IMR-90 (cell line): ENCODE data around the gene RASSF3. TPM values are rescaled to one million over a fixed set of nuclear protein-coding genes. Genes with fewer than 3 reads are reported as not detected.

Experiments
- ATAC-seq: fragments of 200-7000 bp; cut with Tn5 transposase; 2 replicates; pipeline ENCODE4 v1.9.1; 2020; ENCODE audit warnings: low read depth, mild to moderate bottlenecking, moderate library complexity
- BruUV-seq: library from RNA; stranded (reverse); fragments of 400-500 nt; replicated peaks from 2 replicates; lab custom pipeline; 2021; lab: Mats Ljungman, UMichigan
- CTCF ChIA-PET: fragments of 300-600 bp; formaldehyde crosslinking; extraction: SDS; loops from one replicate; lab custom pipeline; 2021; ENCODE audit warnings: antibody characterized with exemption; lab: Yijun Ruan, JAX
- POLR2A ChIA-PET: fragments of 300-600 bp; sonication (Branson Sonifier 250); formaldehyde crosslinking; loops from one replicate; lab custom pipeline; 2022; ENCODE audit warnings: antibody characterized with exemption; ENCODE audit not compliant: unreplicated experiment; lab: Charles Lee
- DNase-seq: peaks from one replicate; pipeline ENCODE4 v3.0.0; 2013
- H2AFZ ChIP-seq: replicated peaks from 2 replicates; pipeline ENCODE3; 2013; ENCODE audit warnings: low read length, mild to moderate bottlenecking; ENCODE audit not compliant: poor library complexity
- H2AK5ac ChIP-seq: 2 replicates; pipeline ENCODE4 v1.6.1; 2013; ENCODE audit warnings: low read depth, low read length, inconsistent platforms
- H2AK9ac ChIP-seq: replicated peaks from 2 replicates; pipeline ENCODE3; 2013; ENCODE audit warnings: mild to moderate bottlenecking, low read depth, low read length, moderate library complexity; ENCODE audit not compliant: poor library complexity
- H2BK120ac ChIP-seq: 2 replicates; pipeline ENCODE4 v1.6.1; 2013; ENCODE audit warnings: low read depth, low read length, inconsistent platforms
- H2BK15ac ChIP-seq: 3 replicates; pipeline ENCODE4 v1.6.1; 2013; ENCODE audit warnings: low read depth, low read length, inconsistent platforms
- H2BK20ac ChIP-seq: 2 replicates; pipeline ENCODE4 v1.6.1; 2013; ENCODE audit warnings: low read depth, mild to moderate bottlenecking, inconsistent platforms, low read length, moderate library complexity
- H2BK5ac ChIP-seq: 2 replicates; pipeline ENCODE4 v1.6.1; 2013; ENCODE audit warnings: mild to moderate bottlenecking, low read depth, low read length, inconsistent platforms; ENCODE audit not compliant: poor library complexity, severe bottlenecking
- H3K14ac ChIP-seq: replicated peaks from 2 replicates; pipeline ENCODE4 v1.6.1; 2013; ENCODE audit warnings: low read depth, low read length, inconsistent platforms
- H3K18ac ChIP-seq: 2 replicates; pipeline ENCODE4 v1.6.1; 2013; ENCODE audit warnings: low read depth, low read length, control low read depth
- H3K23ac ChIP-seq: 2 replicates; pipeline ENCODE4 v1.6.1; 2013; ENCODE audit warnings: low read depth, low read length, inconsistent platforms
- H3K27ac ChIP-seq: 2 replicates; pipeline ENCODE4 v1.5.1; 2013; ENCODE audit warnings: mild to moderate bottlenecking, control low read depth, low read length; ENCODE audit not compliant: insufficient read depth
- H3K27me3 ChIP-seq: 2 replicates; pipeline ENCODE4 v1.6.1; 2013; ENCODE audit warnings: low read length; ENCODE audit not compliant: control insufficient read depth, insufficient read depth
- H3K36me3 ChIP-seq: 2 replicates; pipeline ENCODE4 v1.6.1; 2013; ENCODE audit warnings: low read length, mixed read lengths; ENCODE audit not compliant: control insufficient read depth, insufficient read depth
- H3K4ac ChIP-seq: 2 replicates; pipeline ENCODE4 v1.6.1; 2013; ENCODE audit warnings: low read depth, low read length, inconsistent platforms
- H3K4me1 ChIP-seq: 2 replicates; pipeline ENCODE4 v1.6.1; 2013; ENCODE audit warnings: low read length, mixed read lengths; ENCODE audit not compliant: control insufficient read depth, insufficient read depth
- H3K4me2 ChIP-seq: 2 replicates; pipeline ENCODE4 v1.6.1; 2013; ENCODE audit warnings: low read depth, mild to moderate bottlenecking, control low read depth, low read length, moderate library complexity
- H3K4me3 ChIP-seq: 2 replicates; pipeline ENCODE4 v1.5.1; 2013; ENCODE audit warnings: low read depth, mild to moderate bottlenecking, control low read depth, low read length, moderate library complexity; ENCODE audit not compliant: insufficient read depth
- H3K56ac ChIP-seq: 2 replicates; pipeline ENCODE4 v1.6.1; 2013; ENCODE audit warnings: low read length, inconsistent platforms; ENCODE audit not compliant: insufficient read depth; ENCODE audit errors: extremely low read depth
- H3K79me1 ChIP-seq, 2 experiments: 2 replicates each; pipeline ENCODE4 v1.6.1; 2013; ENCODE audit warnings: low read length in 2 of 2, inconsistent platforms in 1 of 2, low read depth in 1 of 2
- H3K9ac ChIP-seq: 2 replicates; pipeline ENCODE4 v1.6.1; 2013; ENCODE audit warnings: low read depth, low read length, control low read depth
- H3K9me1 ChIP-seq: 2 replicates; pipeline ENCODE4 v1.6.1; 2013; ENCODE audit warnings: low read length, inconsistent platforms; ENCODE audit not compliant: insufficient read depth
- H3K9me3 ChIP-seq: 2 replicates; pipeline ENCODE4 v1.6.1; 2013; ENCODE audit warnings: low read length; ENCODE audit not compliant: control insufficient read depth, insufficient read depth
- H4K20me1 ChIP-seq: 2 replicates; pipeline ENCODE4 v1.6.1; 2013; ENCODE audit warnings: low read length, inconsistent platforms; ENCODE audit not compliant: insufficient read depth
- H4K5ac ChIP-seq: 2 replicates; pipeline ENCODE4 v1.6.1; 2013; ENCODE audit warnings: mild to moderate bottlenecking, low read depth, low read length, control low read depth
- H4K8ac ChIP-seq, 2 experiments: 2 replicates each; pipeline ENCODE4 v1.6.1; 2013; ENCODE audit warnings: low read depth in 2 of 2, low read length in 2 of 2, control low read depth in 1 of 2, inconsistent platforms in 1 of 2
- H4K91ac ChIP-seq: 2 replicates; pipeline ENCODE4 v1.6.1; 2013; ENCODE audit warnings: low read depth, low read length, inconsistent platforms; ENCODE audit not compliant: insufficient read depth
- BHLHE40 ChIP-seq: fragments of 150-350 bp; IDR thresholded peaks from 2 replicates; pipeline ENCODE4 v1.6.1; 2016; ENCODE audit warnings: mild to moderate bottlenecking, low read depth, low read length
- CEBPB ChIP-seq: IDR thresholded peaks from 2 replicates; pipeline ENCODE4 v1.6.1; 2012; ENCODE audit warnings: low read depth, low read length, improper control_type of control experiment
- CHD1 ChIP-seq: IDR thresholded peaks from 2 replicates; pipeline ENCODE4 v1.6.1; 2012; ENCODE audit warnings: low read depth, low read length, improper control_type of control experiment
- FOS ChIP-seq: fragments of 150-350 bp; IDR thresholded peaks from 2 replicates; pipeline ENCODE4 v1.6.1; 2016; ENCODE audit warnings: low read depth, low read length
- MAFK ChIP-seq: IDR thresholded peaks from 2 replicates; pipeline ENCODE4 v1.6.1; 2012; ENCODE audit warnings: low read depth, low read length, improper control_type of control experiment
- MAZ ChIP-seq: IDR thresholded peaks from 2 replicates; pipeline ENCODE4 v1.6.1; 2012; ENCODE audit warnings: low read depth, mild to moderate bottlenecking, low read length, improper control_type of control experiment, moderate library complexity, borderline replicate concordance
- MXI1 ChIP-seq: IDR thresholded peaks from 2 replicates; pipeline ENCODE4 v1.6.1; 2012; ENCODE audit warnings: low read depth, mild to moderate bottlenecking, low read length, moderate library complexity, borderline replicate concordance
- RAD21 ChIP-seq: IDR thresholded peaks from 2 replicates; pipeline ENCODE4 v1.6.1; 2012; ENCODE audit warnings: low read length, improper control_type of control experiment
- RCOR1 ChIP-seq: IDR thresholded peaks from 2 replicates; pipeline ENCODE4 v1.6.1; 2012; ENCODE audit warnings: mild to moderate bottlenecking, low read length, improper control_type of control experiment; ENCODE audit not compliant: insufficient replicate concordance
- RFX5 ChIP-seq: IDR thresholded peaks from 2 replicates; pipeline ENCODE4 v1.8.0; 2012; ENCODE audit warnings: low read depth, mild to moderate bottlenecking, low read length, moderate library complexity
- SMC3 ChIP-seq: fragments of 150-350 bp; IDR thresholded peaks from 2 replicates; pipeline ENCODE4 v1.6.1; 2016; ENCODE audit warnings: low read depth, mild to moderate bottlenecking, antibody characterized with exemption, low read length, moderate library complexity
- WGBS, 2 experiments: methylation state at CpG; one replicate each; pipeline versions ENCODE4 v1.1.5 to v1.1.7; 2013; ENCODE audit warnings: missing lambda C conversion rate in 2 of 2; ENCODE audit not compliant: insufficient read length in 1 of 2; ENCODE audit errors: extremely low coverage in 2 of 2; 5-methylcytosine and 5-hydroxymethylcytosine counted together
- dilution Hi-C: fragments of 300-500 bp; cut with HindIII; formaldehyde crosslinking; loops from one replicate; pipeline ENCODE4 v1.14.3; 2018; ENCODE audit warnings: low sequenced_read_pairs; ENCODE audit not compliant: unreplicated experiment
- in situ Hi-C: fragments of 300-500 bp; cut with MboI; formaldehyde crosslinking; loops from 3 replicates; pipeline ENCODE4 v1.14.3; 2019; ENCODE audit warnings: low sequenced_read_pairs, inconsistent platforms, mixed read lengths
- intact Hi-C: fragments of 100-400 bp; cut with micrococcal nuclease; formaldehyde crosslinking; loops from 2 replicates; pipeline ENCODE4 v1.10.0; 2022
- polyA plus RNA-seq, 3 experiments: library from polyadenylated mRNA; depleted of rRNA; stranded (reverse); fragments of >200 nt; gene quantifications; 2 replicates each; pipeline ENCODE4 v1.2.3, GENCODE V29; 2012; ENCODE audit warnings: low replicate concordance in 1 of 3
- total RNA-seq: library from RNA; depleted of rRNA; stranded (reverse); fragments of >200 nt; gene quantifications from 2 replicates; pipeline ENCODE4 v1.2.3, GENCODE V29; 2012
- TF ChIP-seq, protein P1 (sequence below): fragments of 150-350 bp; IDR thresholded peaks from 2 replicates; pipeline ENCODE4 v1.6.1; 2016; ENCODE audit warnings: low read depth, mild to moderate bottlenecking, low read length, moderate library complexity, borderline replicate concordance
- TF ChIP-seq, protein P2 (sequence below): fragments of 150-350 bp; IDR thresholded peaks from 2 replicates; pipeline ENCODE4 v1.6.1; 2017; ENCODE audit warnings: mild to moderate bottlenecking, antibody characterized with exemption, low read length, low read depth
- TF ChIP-seq, protein P3 (sequence below): conservative IDR thresholded peaks from 2 replicates; pipeline ENCODE4 v1.5.1; 2012; ENCODE audit warnings: mild to moderate bottlenecking, low read depth, low read length, improper control_type of control experiment

Gene RASSF3
- total and polyA plus RNA-seq, 2 of the 4 experiments (the other 2 are of a cell fraction) = 18.7 to 39.3 TPM

DNA sequence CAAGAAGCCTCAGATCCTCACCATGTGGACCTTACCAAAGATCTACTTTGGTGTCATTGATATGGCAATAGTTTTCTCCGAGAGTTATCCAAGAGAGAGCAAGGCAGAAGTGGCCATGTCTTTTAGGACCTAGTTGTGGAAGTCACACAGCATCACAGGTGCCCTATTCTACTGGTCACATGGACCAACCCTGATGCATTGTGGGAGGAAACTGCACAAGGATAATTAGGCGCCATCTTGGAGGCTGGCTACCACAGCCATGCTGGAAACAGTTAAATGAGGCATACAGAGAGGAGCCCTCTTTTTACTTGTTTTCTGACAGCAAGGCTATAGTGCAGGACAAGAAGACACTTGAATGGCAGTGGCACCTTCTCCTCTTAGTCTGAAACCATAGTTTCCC is 99.1 kb downstream of the RASSF3 start:
- Histone ChIP-seq H3K9me1 (peaks cover 6% of the 10 kb centered on the region; the same call in 1 of the 2 replicates), H4K8ac (no peak overlapping the region), H3K27me3 (no peaks in the 10 kb centered on the region), H3K9me3 (no peaks in the 10 kb centered on the region), H4K5ac (no peak overlapping the region), H2BK15ac (no peak overlapping the region), H3K4me2 (no peak overlapping the region), H4K20me1 (no peaks in the 10 kb centered on the region), H3K4ac (no peak overlapping the region), H2AK9ac (no peak overlapping the region), H3K18ac (no peak overlapping the region), H3K36me3 (peaks cover 7% of the 10 kb centered on the region), H2BK20ac (no peak overlapping the region), H2BK5ac (no peak overlapping the region), H3K4me1 (no peaks in the 10 kb centered on the region), H3K56ac (no peak overlapping the region), H2AK5ac (no peak overlapping the region), H3K23ac (no peak overlapping the region), H3K27ac (no peak overlapping the region), H2BK120ac (no peak overlapping the region), H3K79me1 (no peaks in the 10 kb centered on the region), H3K4me3 (no peak overlapping the region), H4K91ac (no peak overlapping the region), H3K9ac (no peak overlapping the region), H2AFZ (no peak overlapping the region), H3K14ac (no peak overlapping the region)
- dilution Hi-C loops = no loop called here
- DNase-seq (no peak), ATAC-seq (no peak)
- WGBS, 2 experiments = no CpG with 5 or more reads among the region's 2 CpGs
- POLR2A ChIA-PET = no interaction called here
- no TSS peak for BruUV-seq
- CTCF ChIA-PET = no interaction called here
- in situ Hi-C loops = no loop called here
- intact Hi-C loops = no loop called here
- TF ChIP-seq RAD21 (no peak), CEBPB (no peak), MAFK (no peak), CHD1 (no peak), FOS (no peak), MAZ (no peak), RCOR1 (no peak), BHLHE40 (no peak), MXI1 (no peak), SMC3 (no peak), RFX5 (no peak)
- TF ChIP-seq, protein P1, sequence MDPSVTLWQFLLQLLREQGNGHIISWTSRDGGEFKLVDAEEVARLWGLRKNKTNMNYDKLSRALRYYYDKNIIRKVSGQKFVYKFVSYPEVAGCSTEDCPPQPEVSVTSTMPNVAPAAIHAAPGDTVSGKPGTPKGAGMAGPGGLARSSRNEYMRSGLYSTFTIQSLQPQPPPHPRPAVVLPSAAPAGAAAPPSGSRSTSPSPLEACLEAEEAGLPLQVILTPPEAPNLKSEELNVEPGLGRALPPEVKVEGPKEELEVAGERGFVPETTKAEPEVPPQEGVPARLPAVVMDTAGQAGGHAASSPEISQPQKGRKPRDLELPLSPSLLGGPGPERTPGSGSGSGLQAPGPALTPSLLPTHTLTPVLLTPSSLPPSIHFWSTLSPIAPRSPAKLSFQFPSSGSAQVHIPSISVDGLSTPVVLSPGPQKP = no peak
- TF ChIP-seq, protein P2, sequence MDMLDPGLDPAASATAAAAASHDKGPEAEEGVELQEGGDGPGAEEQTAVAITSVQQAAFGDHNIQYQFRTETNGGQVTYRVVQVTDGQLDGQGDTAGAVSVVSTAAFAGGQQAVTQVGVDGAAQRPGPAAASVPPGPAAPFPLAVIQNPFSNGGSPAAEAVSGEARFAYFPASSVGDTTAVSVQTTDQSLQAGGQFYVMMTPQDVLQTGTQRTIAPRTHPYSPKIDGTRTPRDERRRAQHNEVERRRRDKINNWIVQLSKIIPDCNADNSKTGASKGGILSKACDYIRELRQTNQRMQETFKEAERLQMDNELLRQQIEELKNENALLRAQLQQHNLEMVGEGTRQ = no peak
- TF ChIP-seq, protein P3, sequence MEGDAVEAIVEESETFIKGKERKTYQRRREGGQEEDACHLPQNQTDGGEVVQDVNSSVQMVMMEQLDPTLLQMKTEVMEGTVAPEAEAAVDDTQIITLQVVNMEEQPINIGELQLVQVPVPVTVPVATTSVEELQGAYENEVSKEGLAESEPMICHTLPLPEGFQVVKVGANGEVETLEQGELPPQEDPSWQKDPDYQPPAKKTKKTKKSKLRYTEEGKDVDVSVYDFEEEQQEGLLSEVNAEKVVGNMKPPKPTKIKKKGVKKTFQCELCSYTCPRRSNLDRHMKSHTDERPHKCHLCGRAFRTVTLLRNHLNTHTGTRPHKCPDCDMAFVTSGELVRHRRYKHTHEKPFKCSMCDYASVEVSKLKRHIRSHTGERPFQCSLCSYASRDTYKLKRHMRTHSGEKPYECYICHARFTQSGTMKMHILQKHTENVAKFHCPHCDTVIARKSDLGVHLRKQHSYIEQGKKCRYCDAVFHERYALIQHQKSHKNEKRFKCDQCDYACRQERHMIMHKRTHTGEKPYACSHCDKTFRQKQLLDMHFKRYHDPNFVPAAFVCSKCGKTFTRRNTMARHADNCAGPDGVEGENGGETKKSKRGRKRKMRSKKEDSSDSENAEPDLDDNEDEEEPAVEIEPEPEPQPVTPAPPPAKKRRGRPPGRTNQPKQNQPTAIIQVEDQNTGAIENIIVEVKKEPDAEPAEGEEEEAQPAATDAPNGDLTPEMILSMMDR = no peak
